Endothelial cell (in vitro differentiated cells): ENCODE results near the gene PLA2G2E. TPM values are rescaled to one million over a fixed set of nuclear protein-coding genes. Genes with fewer than 3 reads are reported as not detected.

Experiments
- DNase-seq: peaks from one replicate; pipeline ENCODE4 v3.0.0; 2021; ENCODE audit warnings: low spot score
- H3K27ac Mint-ChIP-seq: one replicate; pipeline ENCODE4 v1.8.0; 2021; ENCODE audit warnings: mixed read lengths, inconsistent platforms; ENCODE audit not compliant: unreplicated experiment
- H3K27me3 Mint-ChIP-seq: one replicate; pipeline ENCODE4 v1.8.0; 2021; ENCODE audit warnings: mild to moderate bottlenecking, moderate library complexity, mixed read lengths, inconsistent platforms; ENCODE audit not compliant: unreplicated experiment
- H3K36me3 Mint-ChIP-seq: one replicate; pipeline ENCODE4 v1.8.0; 2021; ENCODE audit warnings: mild to moderate bottlenecking, low read depth, mixed read lengths, inconsistent platforms; ENCODE audit not compliant: unreplicated experiment
- H3K4me1 Mint-ChIP-seq: one replicate; pipeline ENCODE4 v1.8.0; 2021; ENCODE audit warnings: mild to moderate bottlenecking, mixed read lengths, inconsistent platforms; ENCODE audit not compliant: unreplicated experiment
- H3K4me3 Mint-ChIP-seq: one replicate; pipeline ENCODE4 v1.8.0; 2021; ENCODE audit warnings: mild to moderate bottlenecking, mixed read lengths, inconsistent platforms; ENCODE audit not compliant: unreplicated experiment
- H3K9me3 Mint-ChIP-seq: one replicate; pipeline ENCODE4 v1.8.0; 2021; ENCODE audit warnings: mixed read lengths, inconsistent platforms; ENCODE audit not compliant: unreplicated experiment
- total RNA-seq: library from RNA; stranded (reverse); fragmentation: NEBNext Ultra II Directional; extraction: Animal tissue kit (Norgen Biotek cat#: 25700); gene quantifications from one replicate; pipeline ENCODE4 v1.2.1, GENCODE V29; 2021; ENCODE audit not compliant: unreplicated experiment
- TF ChIP-seq, protein P1 (sequence below): fragments of 200-600 bp; sonication (generic); IDR thresholded peaks from one replicate; pipeline ENCODE4 v1.5.0; 2021; ENCODE audit warnings: antibody characterized with exemption; ENCODE audit not compliant: unreplicated experiment

Gene PLA2G2E
- total RNA-seq, 1 donor from 2014 or later, result not detected

DNA sequence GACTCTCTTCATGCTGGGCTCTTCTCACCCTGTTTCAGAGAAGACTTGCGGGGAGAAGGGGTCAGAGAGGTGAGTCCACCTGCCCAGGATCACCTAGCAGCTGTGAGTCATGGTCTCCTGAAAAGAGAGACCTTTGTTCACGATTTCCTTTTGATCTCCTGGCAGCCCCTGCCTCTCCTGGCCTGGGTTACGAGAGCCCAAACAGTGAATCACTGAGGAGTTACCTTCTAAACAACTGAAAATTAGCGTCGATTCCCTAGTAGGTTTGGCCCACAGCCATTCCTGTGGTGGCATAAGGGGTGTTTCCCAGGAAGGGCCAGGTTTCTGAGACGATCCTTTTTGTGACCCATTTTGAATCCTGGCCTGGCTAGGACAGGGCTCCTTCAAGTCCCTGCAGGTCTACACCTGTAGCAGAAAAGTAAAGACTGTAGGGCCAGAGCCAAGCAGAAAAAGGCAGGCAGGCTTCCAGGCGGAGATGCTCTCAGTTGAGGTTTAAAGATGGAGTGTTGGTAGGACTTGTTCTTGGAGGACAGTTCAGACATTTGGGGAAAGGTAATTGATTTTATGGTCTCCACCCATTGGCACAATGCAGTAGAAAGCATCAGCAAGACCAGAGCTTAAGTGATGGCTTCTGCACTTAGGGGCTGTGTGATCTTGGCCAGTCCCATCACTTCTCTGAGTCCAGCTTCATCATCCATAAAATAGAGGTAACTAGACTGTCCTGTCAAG is 2.1 kb upstream of the PLA2G2E start:
- Mint-ChIP-seq H3K4me3 (no peak overlapping the region), H3K27me3 (peaks cover 2% of the 10 kb centered on the region), H3K9me3 (peaks cover 4% of the 10 kb centered on the region), H3K36me3 (peaks cover 7% of the 10 kb centered on the region), H3K27ac (no peak overlapping the region), H3K4me1 (no peaks in the 10 kb centered on the region)
- TF ChIP-seq, protein P1, sequence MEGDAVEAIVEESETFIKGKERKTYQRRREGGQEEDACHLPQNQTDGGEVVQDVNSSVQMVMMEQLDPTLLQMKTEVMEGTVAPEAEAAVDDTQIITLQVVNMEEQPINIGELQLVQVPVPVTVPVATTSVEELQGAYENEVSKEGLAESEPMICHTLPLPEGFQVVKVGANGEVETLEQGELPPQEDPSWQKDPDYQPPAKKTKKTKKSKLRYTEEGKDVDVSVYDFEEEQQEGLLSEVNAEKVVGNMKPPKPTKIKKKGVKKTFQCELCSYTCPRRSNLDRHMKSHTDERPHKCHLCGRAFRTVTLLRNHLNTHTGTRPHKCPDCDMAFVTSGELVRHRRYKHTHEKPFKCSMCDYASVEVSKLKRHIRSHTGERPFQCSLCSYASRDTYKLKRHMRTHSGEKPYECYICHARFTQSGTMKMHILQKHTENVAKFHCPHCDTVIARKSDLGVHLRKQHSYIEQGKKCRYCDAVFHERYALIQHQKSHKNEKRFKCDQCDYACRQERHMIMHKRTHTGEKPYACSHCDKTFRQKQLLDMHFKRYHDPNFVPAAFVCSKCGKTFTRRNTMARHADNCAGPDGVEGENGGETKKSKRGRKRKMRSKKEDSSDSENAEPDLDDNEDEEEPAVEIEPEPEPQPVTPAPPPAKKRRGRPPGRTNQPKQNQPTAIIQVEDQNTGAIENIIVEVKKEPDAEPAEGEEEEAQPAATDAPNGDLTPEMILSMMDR, result no peak
- DNase-seq, result no peak

DNA sequence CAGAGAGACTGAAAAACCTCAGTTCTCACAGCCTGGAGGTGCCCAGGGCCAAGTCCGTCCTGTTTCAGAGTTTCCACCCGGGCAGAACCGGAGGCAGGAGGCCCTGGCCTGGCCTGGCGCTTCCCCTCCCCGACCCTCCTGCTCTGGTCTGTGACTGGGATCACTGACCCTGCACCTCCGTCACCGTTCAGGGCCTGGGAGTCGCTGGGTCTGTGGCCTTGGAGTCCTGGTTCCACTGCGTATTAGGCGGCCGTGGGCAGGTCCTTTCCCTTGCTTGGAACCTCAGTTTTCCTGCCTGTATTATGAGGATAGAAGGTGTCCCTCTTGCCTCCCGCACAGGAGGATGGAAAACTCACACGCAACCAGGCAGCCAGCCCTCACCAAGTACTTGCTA is 533 bp upstream of the PLA2G2E start:
- DNase-seq, result no peak
- Mint-ChIP-seq H3K9me3 (no peaks in the 10 kb centered on the region), H3K4me3 (no peak overlapping the region), H3K4me1 (no peaks in the 10 kb centered on the region), H3K27me3 (peaks cover 2% of the 10 kb centered on the region), H3K36me3 (peaks cover 7% of the 10 kb centered on the region), H3K27ac (no peak overlapping the region)
- TF ChIP-seq, protein P1, result no peak

DNA sequence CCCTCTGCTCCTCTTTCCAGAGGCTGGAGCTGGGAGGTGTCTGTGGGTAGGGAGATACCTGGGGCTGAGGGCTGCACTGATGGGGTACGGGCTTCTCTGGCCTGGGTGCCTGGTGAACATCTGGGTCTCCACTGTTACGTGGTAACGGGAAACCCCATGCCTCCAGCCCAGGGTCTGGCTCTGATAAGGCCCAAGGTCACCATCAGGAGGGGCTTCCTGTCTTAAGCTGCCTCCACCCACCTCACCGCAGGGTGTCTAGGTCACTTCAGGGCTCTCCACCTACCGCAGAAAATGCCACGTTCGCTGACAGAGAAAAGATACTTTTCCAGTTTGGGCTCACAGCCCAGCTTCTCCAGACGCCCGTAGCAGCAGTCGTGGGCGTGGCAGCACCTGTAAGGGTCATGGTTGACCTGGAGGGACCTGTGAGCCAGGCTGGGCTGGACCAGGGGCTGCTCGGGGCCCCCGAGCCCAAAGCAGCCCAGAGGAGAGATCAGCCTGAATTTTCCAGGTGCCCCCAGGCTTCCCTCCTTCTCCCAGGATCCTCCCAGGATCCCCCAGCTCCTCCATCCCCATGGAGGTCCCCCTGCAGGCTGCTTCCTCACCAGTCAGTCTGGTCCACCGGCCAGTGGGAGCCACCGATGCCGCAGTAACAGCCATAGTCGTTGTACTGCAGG is 1.3 kb downstream of the PLA2G2E start:
- H3K36me3 Mint-ChIP-seq, result peaks cover 7% of the 10 kb centered on the region
- no peaks in the 10 kb centered on the region for H3K4me1 Mint-ChIP-seq
- peaks cover 2% of the 10 kb centered on the region for H3K27me3 Mint-ChIP-seq
- H3K27ac Mint-ChIP-seq, result no peak overlapping the region
- H3K9me3 Mint-ChIP-seq, result no peaks in the 10 kb centered on the region
- no peak for DNase-seq
- TF ChIP-seq, protein P1, result no peak
- no peak overlapping the region for H3K4me3 Mint-ChIP-seq

DNA sequence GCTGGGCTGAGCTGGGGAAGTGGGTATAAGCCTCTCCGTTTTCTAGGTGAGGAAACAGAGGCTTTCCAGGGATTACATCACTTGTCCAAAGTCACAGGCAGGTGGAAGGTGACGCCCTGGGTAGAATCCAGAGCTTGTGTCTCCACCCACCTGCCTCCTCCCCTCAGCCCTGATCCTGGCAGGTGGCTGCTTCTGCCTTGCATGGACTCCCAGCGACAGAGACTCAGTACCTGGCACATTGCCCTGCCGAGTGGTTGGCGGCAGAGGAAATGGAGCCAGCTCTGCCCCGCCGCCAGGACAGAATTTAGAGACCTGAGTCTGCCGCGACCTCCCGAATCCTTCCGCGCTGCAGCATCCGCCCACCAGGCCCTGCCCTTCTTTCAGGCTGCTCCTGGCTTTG is 2.1 kb downstream of the PLA2G2E start:
- TF ChIP-seq, protein P1, result no peak
- Mint-ChIP-seq H3K27ac (no peak overlapping the region), H3K27me3 (peaks cover 2% of the 10 kb centered on the region), H3K4me3 (no peak overlapping the region), H3K9me3 (no peaks in the 10 kb centered on the region), H3K36me3 (peaks cover under 1% of the 10 kb centered on the region), H3K4me1 (no peaks in the 10 kb centered on the region)
- DNase-seq, result no peak

DNA sequence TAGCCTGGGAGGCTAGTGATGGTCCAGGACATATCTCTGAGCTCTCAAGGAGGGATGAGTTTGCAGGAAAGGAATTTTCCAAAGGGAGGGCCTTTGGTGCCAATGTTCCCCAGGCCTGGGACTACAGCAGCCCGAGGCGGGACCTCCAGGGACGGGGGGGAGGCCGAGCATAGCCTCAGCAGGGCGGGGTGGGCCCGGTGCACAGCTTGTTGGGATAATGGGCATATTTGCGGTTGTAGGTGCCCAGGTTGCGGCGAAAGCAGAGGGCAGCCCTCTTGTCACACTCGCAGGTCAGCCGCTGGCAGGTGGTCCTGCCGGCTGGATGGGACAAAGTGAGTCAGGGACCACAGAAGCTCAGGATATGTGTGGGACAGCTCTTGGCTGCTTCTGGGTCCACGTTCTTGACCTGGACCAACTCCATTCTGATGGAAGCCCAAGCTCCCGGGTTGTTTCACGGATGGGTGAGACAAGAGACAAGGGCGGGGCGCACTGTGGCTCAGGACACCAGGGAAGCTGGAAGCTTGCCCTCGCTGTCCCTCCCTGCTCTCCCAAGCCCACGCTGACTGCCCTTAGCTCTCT is 3.2 kb downstream of the PLA2G2E start:
- H3K4me1 Mint-ChIP-seq, result no peaks in the 10 kb centered on the region
- peaks cover 2% of the 10 kb centered on the region for H3K27me3 Mint-ChIP-seq
- no peak for DNase-seq
- no peaks in the 10 kb centered on the region for H3K36me3 Mint-ChIP-seq
- no peaks in the 10 kb centered on the region for H3K9me3 Mint-ChIP-seq
- TF ChIP-seq, protein P1, result no peak
- H3K27ac Mint-ChIP-seq, result no peak overlapping the region
- no peak overlapping the region for H3K4me3 Mint-ChIP-seq
